KMS-11 (cell line): ENCODE results near the gene ORC3.
A peak's percentile ranks its signal among the peaks of the same experiment; 100 is the strongest.
"Not testable (repeated sequence)": the region's sequence is repeated elsewhere in the genome, so short reads cannot be mapped to it uniquely, and the experiment has no call there.

ENCODE experiments used
- H2AFZ ChIP-seq: fragments of 200-600 bp; sonication (generic); 2 replicates; pipeline ENCODE4 v1.6.1; 2016; ENCODE audit warnings: antibody characterized with exemption, mixed run types, low read depth
- H3K27ac ChIP-seq: fragments of 200-600 bp; sonication (generic); 2 replicates; pipeline ENCODE4 v1.6.1; 2016; ENCODE audit warnings: mild to moderate bottlenecking, mixed run types
- H3K27me3 ChIP-seq: fragments of 200-600 bp; sonication (generic); 2 replicates; pipeline ENCODE4 v1.6.1; 2017; ENCODE audit warnings: mild to moderate bottlenecking, low read depth, mixed run types, moderate library complexity; ENCODE audit not compliant: insufficient read depth
- H3K36me3 ChIP-seq: fragments of 200-600 bp; sonication (generic); 2 replicates; pipeline ENCODE4 v1.6.1; 2017; ENCODE audit warnings: mild to moderate bottlenecking, mixed run types; ENCODE audit not compliant: insufficient read depth
- H3K4me1 ChIP-seq: fragments of 200-600 bp; sonication (generic); 2 replicates; pipeline ENCODE4 v1.6.1; 2016; ENCODE audit warnings: mild to moderate bottlenecking, low read depth, mixed run types; ENCODE audit not compliant: poor library complexity, severe bottlenecking
- H3K4me2 ChIP-seq: fragments of 200-600 bp; sonication (generic); 2 replicates; pipeline ENCODE4 v1.7.0; 2016; ENCODE audit warnings: mild to moderate bottlenecking, mixed run types
- H3K4me3 ChIP-seq: fragments of 200-600 bp; sonication (generic); IDR thresholded peaks from 2 replicates; pipeline ENCODE4 v1.6.1; 2017; ENCODE audit warnings: low read depth, low read length, mixed read lengths; ENCODE audit not compliant: insufficient read depth
- H3K79me2 ChIP-seq: fragments of 200-600 bp; sonication (generic); 2 replicates; pipeline ENCODE4 v1.6.1; 2016; ENCODE audit warnings: low read depth, mixed run types; ENCODE audit not compliant: insufficient read depth
- H3K9ac ChIP-seq: fragments of 200-600 bp; sonication (generic); 2 replicates; pipeline ENCODE4 v1.6.1; 2016; ENCODE audit warnings: mild to moderate bottlenecking, mixed run types
- H4K20me1 ChIP-seq: fragments of 200-600 bp; sonication (generic); 2 replicates; pipeline ENCODE4 v1.6.1; 2016; ENCODE audit warnings: mild to moderate bottlenecking, mixed run types; ENCODE audit not compliant: insufficient read depth
- CTCF ChIP-seq: fragments of 200-600 bp; sonication (generic); conservative IDR thresholded peaks from 2 replicates; pipeline ENCODE4 v1.6.1; 2017; ENCODE audit warnings: low read depth, mild to moderate bottlenecking, antibody characterized with exemption, low read length, moderate library complexity, mixed read lengths

The ORC3 gene

GRCh38 chr6:87702589-87702945 lies 112.6 kb downstream of the ORC3 start:
- H2AFZ ChIP-seq: peak overlapping the region; percentile 35
- no peak for TF ChIP-seq CTCF
- H3K4me2 ChIP-seq: peak overlapping the region; percentile 38
- peaks cover 45% of the 10 kb centered on the region for H3K79me2 ChIP-seq
- H3K9ac ChIP-seq: peak overlapping the region; percentile 93; the same call in 1 of the 2 replicates
- H4K20me1 ChIP-seq: peaks cover 9% of the 10 kb centered on the region; the same call in 1 of the 2 replicates
- peaks cover 31% of the 10 kb centered on the region for H3K4me1 ChIP-seq
- H3K4me3 ChIP-seq: no peak overlapping the region
- no peaks in the 10 kb centered on the region for H3K36me3 ChIP-seq
- H3K27me3 ChIP-seq: no peaks in the 10 kb centered on the region
- H3K27ac ChIP-seq: peak overlapping the region; percentile 94; the same call in 1 of the 2 replicates

DNA sequence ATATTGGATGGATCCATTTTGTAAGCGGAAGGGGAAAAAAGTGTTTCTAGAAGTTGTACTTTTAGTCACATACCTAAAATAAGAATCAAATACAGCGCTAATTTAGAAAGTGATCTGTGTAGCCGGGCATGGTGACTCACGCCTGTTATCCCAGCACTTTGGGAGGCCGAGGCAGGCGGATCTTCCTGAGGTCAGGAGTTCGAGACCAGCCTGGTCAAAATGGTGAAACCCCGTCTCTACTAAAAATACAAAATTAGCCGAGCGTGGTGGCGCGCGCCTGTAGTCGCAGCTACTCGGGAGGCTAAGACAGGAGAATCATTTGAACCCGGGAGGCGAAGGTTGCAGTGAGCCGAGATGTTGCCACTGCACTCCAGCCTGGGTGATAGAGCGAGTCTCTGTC lies 113.1 kb downstream of the ORC3 start:
- Histone ChIP-seq H3K79me2 (peaks cover 40% of the 10 kb centered on the region), H3K4me2 (peak overlapping the region; percentile 38), H2AFZ (peak overlapping the region; percentile 35), H3K9ac (peak overlapping the region; percentile 93; the same call in 1 of the 2 replicates), H3K4me1 (peaks cover 27% of the 10 kb centered on the region), H3K27ac (peak overlapping the region; percentile 94; the same call in 1 of the 2 replicates)
- not testable (repeated sequence) for H3K4me3 ChIP-seq, H3K27me3 ChIP-seq, H3K36me3 ChIP-seq, H4K20me1 ChIP-seq

- Histone ChIP-seq H2AFZ (no peak overlapping the region), H3K4me1 (peaks cover 29% of the 10 kb centered on the region), H3K27ac (no peak overlapping the region), H3K27me3 (no peaks in the 10 kb centered on the region), H3K4me2 (no peak overlapping the region), H3K36me3 (no peaks in the 10 kb centered on the region), H3K9ac (no peak overlapping the region), H4K20me1 (no peaks in the 10 kb centered on the region), H3K79me2 (peaks cover 19% of the 10 kb centered on the region), H3K4me3 (no peak overlapping the region)
- no peak for TF ChIP-seq CTCF
Measured at GRCh38 chr6:87705070-87705691, 115.2 kb downstream of the ORC3 start.

- no peak overlapping the region for H3K4me3 ChIP-seq
- peaks cover 38% of the 10 kb centered on the region for H3K4me1 ChIP-seq
- no peak overlapping the region for H3K27ac ChIP-seq
- no peak for TF ChIP-seq CTCF
- H3K9ac ChIP-seq: no peak overlapping the region
- no peaks in the 10 kb centered on the region for H4K20me1 ChIP-seq
- H3K4me2 ChIP-seq: no peak overlapping the region; the same call in 1 of the 2 replicates
- H2AFZ ChIP-seq: no peak overlapping the region
- H3K27me3 ChIP-seq: no peaks in the 10 kb centered on the region
- no peaks in the 10 kb centered on the region for H3K36me3 ChIP-seq
- peaks cover 7% of the 10 kb centered on the region for H3K79me2 ChIP-seq
Measured at GRCh38 chr6:87706187-87706966, 116.4 kb downstream of the ORC3 start.

- not testable (repeated sequence) for H3K79me2 ChIP-seq, H3K27ac ChIP-seq, H3K4me3 ChIP-seq, H4K20me1 ChIP-seq, H2AFZ ChIP-seq, H3K4me2 ChIP-seq, H3K36me3 ChIP-seq, H3K27me3 ChIP-seq, H3K9ac ChIP-seq
- H3K4me1 ChIP-seq: peaks cover 33% of the 10 kb centered on the region
Measured at GRCh38 chr6:87708581-87709427, 118.9 kb downstream of the ORC3 start.
